ENCODE results near the gene GAB4.
"Not testable (repeated sequence)": the region's sequence is repeated elsewhere in the genome, so short reads cannot be mapped to it uniquely, and the experiment has no call there.

Gene GAB4, protein sequence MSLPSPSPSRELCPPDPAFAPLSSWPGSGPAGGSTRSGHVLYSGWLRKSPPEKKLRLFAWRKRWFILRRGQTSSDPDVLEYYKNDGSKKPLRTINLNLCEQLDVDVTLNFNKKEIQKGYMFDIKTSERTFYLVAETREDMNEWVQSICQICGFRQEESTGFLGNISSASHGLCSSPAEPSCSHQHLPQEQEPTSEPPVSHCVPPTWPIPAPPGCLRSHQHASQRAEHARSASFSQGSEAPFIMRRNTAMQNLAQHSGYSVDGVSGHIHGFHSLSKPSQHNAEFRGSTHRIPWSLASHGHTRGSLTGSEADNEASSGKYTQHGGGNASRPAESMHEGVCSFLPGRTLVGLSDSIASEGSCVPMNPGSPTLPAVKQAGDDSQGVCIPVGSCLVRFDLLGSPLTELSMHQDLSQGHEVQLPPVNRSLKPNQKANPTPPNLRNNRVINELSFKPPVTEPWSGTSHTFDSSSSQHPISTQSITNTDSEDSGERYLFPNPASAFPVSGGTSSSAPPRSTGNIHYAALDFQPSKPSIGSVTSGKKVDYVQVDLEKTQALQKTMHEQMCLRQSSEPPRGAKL

DNA sequence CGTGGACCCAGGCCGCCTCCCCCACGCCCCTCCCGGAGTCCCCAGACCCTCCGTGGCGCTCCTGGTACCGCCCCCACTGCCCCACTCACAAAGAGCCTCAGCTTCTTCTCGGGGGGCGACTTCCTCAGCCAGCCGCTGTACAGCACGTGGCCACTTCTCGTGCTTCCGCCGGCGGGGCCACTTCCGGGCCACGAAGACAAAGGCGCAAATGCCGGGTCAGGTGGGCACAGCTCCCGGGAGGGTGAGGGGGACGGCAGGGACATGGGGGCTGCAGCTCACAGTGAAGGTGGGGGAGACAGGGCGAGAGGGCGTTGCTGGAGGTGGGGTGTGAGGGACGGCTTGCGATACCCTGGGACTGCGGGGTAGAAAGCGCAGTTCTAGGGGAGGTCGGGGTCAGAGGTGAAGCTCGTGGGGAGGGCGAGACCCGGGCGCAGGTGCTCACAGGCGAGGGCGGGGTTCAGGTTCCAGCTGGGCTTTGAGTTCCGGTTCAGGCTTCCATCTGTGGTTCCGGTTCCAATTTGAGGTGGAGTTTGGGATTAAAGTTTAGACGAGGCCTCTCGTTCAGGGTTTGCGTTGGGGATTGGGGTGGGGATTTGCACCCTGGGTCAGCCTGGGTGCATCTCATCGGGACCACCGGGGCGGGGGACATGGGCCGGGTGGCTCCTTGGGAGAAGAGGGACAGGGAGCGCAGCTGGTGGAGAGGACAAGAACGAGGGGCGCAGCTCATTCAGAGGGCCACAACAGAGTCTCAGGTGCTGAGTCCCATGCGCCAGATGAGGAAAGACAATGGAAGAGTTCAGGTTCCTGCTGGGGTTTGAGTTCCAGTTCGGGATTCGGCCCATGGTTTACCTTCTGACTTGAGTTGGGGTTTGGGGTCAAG is at the start of gene GAB4:
GAB4 (minus strand) TSS at position 371 of the 880 bp plus-strand sequence; CDS start at position 263, 108 bp downstream.
- in situ Hi-C loops (cut with HindIII; ENCODE audit: low sequenced_read_pairs): no loop called here

DNA sequence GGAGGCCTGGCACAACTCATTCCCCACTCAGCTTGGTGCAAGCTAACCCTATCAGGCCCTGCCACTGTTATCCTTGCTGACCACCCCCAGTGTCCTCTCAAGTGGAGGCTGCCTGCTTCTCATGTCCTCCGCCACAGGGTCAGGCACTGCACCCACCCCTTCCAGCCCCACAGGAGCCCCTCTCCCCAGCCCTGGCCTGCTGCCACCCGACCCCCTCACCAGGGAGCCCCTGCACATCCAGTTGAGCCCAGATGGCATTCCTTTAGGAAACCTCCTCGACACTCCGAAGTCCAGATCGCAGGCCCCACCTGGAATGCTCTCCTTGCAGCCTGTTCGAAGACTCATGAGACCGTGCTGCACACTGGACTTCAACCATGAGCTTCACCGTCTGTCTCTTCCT is 48.8 kb upstream of the GAB4 start:
- in situ Hi-C loops (cut with HindIII; ENCODE audit: low sequenced_read_pairs): loop anchor here (25.0 kb wide), 1 partner anchor 430 kb away; no protein-coding TSS in a partner anchor

DNA sequence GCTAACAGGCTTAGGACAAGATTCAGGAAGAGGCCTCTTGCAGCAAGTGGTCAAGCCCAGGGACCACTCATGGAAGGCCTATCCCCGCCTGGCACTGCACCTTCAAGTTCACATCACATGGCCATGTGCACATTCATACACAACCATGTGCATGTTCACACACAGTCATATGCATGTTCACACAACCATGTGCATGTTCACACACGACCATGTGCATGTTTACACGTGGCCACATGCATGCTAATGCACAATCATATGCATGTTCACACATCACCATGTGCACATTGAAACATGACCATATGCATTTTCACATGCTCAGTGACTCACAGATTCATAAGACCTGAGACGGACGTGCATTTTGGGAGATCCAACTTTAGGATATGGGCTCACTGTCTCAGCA is 48.0 kb upstream of the GAB4 start:
- in situ Hi-C loops (cut with HindIII; ENCODE audit: low sequenced_read_pairs): loop anchor here (25.0 kb wide), 1 partner anchor 431 kb away; no protein-coding TSS in a partner anchor

DNA sequence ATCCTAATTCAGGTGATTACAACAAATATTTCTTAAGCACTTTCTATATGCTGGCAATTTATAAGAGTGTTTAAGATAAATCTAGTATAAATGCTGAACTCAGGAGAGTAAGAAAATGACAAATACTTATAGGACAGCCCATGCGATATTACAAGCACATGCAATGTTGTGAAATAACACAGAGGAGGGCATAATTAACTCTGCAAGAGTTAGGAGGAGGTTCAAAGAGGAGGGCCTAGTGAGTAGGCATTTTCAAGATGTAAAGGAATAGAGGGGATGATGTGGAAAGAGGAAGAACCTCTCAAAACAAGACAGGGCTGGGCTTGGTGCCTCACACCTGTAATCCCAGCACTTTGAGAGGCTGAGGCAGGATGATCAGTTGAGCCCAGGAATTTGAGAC is 39.6 kb upstream of the GAB4 start:
- in situ Hi-C loops (cut with HindIII; ENCODE audit: low sequenced_read_pairs): no loop called here

DNA sequence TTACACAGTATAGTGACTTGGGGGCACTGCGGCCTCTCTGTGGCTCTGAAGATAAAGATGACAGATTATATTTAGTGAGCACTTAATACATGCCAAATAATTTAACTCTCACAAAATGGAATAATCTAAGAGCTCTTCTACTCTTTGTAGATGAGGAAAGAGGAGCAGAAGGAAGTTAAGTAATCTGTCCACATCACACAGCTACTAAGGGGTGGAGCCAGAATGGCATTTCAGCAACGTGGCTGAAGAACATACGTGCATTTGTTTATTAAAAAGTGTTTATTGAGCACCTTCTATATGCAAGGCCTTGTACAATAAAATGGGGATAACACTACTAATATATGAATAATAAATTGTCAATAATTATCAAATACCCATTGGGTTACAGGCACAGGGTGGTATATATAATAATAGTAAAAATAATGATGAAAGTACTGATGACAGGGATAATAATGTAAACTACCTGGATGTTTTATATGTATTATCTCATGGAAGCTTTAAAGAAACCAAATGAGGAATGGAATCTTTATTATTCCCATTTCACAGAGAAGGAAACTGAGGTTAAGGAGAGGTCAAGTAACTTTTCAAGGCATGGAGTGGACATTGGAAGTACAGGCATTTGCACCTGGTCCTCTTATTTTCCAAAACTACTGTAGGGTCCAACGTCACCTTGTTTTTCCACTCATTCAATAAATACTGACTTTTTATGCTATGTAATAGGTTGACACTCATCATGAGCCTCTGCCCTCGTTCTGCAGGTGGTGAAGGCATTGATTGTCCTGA is 38.7 kb upstream of the GAB4 start:
- in situ Hi-C loops (cut with HindIII; ENCODE audit: low sequenced_read_pairs): no loop called here

DNA sequence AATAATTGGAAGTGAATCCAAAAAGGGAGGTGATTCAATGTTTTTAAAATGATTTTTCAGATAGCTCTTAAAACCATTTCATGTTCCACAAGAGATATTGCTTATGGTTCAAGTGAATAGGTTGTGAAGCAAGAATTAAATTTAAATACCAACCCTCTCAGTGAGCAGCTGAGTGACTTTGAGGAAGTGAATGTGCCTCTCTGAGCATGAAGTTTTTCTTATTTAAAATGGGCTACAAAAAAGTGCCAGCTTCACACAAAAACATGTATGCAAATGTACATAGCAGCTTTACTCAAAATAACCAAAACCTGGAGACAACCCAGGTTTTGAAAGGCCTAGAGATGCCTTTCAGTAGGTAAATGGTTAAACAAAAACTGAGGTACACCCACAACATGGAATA is 35.5 kb upstream of the GAB4 start:
- in situ Hi-C loops (cut with HindIII; ENCODE audit: low sequenced_read_pairs): no loop called here

DNA sequence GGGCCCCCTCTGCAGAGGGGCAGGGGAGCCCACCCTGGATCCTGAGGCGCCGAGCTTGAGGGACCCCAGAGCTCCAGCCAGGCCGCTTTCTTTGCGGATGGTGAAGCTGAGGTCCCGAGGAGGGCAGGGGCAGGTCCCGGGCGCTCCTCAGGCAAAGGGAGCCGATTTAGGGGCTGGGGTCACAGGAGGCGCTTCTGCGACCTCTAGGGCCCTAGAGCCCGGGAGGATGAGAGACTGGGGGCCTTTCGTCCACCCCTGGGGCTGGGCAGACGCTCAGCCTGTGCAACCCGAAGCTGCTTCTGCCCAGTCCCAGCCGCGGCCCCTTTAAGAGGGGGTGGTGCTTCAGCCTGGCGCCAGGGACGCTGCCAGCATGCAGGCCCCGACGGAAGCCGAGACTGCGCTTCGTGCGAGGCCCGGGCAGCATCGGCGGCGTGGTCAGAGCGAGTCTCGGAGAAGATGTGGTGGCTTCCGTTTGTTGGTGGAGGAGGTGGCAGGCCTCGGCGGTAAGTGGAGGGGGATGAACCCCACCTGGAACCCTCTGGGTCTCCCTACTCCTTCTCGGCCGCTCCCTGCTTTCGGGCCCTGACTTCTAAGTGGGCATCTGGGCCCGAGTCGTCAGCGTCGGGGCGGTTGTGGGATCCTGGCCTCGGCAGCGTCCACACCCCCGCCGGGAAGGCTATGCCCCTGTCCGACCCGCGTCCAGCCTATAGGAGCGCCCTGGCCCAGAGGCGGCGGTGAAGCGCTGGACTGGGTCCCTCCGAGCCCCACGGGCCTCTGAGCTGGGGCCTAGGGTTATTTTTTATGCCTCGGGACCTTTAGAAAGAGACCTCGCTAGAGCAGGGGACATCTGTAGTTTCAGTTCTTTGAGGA is 29.1 kb upstream of the GAB4 start:
- in situ Hi-C loops (cut with HindIII; ENCODE audit: low sequenced_read_pairs): not testable (repeated sequence)

DNA sequence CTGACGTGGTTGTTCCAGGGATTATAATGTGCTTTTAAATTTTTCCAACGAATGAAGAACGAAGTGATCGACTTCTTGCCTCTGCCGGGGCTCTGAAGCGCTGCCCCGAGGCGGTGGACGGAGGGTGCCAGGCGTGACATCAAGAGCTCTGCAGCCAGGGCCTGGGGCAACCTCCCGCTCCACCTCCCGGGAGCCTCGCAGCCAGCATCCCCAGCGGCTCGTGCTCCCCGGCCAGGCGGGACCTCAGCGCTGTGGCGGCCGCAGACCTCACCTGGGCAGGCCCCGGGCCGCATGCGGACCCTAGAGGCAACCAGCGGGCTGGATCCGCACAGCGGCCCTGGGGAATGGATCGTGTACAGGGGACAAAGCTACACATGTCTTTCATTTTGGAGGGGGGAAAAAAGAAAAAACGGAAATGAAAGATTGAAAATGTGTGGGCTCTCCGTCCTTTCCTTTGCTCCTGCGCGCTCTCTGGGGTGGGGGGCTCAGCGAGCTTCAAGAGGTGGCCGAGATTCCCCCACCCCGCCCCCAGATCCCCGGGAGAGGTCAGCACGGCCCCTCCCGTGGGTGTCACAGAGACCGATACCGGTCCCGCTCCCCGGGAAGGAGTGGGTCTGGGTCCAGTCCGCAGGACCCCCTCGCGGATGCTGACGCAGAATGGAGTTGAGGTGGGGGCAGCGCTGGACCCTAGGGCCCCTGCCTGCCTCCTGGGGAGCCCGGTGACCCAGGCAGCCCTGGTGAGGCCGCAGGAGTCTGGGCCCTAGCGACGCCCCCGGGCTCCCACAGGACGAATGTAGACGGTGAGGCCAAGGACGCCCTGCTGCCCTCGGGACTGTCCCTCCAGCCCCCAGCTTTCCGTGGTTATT is 28.2 kb upstream of the GAB4 start:
- in situ Hi-C loops (cut with HindIII; ENCODE audit: low sequenced_read_pairs): not testable (repeated sequence)

DNA sequence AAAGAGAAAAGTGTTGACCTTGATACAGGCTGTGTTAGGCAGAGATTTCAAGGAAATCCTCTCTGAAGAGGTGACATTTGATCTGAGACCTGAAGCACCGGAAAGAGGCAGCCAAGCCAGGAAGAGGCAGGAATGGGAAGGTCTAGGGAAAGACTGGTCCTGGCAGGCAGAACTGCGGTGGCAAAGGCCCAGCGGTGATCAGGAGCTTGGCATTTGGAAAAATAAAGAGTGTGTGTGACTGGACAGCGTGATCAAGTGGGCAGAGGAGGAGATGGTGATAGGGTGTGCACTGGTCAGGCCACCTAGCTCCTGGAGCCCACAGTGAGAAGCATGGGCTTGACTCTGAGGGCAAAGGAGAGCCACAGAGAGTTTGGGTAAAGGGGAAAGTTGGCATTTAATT is 27.2 kb upstream of the GAB4 start:
- in situ Hi-C loops (cut with HindIII; ENCODE audit: low sequenced_read_pairs): no loop called here

DNA sequence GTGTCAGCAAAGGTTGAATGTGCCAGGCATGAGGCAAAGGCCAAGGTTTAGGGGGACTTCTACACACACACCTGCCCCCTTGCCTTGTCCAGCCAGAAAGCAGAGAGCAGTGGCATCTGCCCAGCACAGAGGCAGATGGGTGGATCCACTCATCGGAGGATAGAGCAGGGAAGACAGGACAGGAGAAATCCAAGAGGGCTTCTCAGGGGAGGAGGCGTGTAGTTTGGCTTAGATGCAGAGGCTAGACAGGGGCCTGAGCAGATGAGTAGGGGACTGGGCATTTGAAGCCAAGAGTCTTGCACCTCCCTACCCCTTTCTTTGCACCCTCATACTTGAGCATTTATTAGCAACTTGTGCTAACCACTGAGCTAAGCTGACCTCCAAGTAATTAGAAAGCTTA is 26.5 kb upstream of the GAB4 start:
- in situ Hi-C loops (cut with HindIII; ENCODE audit: low sequenced_read_pairs): not testable (repeated sequence)

DNA sequence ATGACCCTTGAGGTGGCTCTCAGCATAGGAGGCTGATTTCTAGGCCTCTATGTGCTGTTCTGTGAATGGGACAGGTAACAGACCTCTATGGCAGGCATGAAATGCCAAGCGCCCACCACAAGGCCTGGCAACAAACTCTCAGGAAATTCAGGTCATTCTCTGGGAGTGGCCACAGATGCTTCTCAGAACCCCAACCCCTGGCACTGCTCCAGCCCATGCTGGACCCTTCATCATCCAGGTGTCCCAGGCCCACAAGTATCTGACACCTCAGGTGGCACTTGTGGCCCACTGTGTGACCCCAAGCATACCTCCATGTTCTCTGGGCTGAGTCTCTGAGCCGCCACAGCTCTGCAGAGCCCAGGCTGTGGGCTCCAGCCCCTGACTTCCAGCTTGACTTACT is 24.3 kb upstream of the GAB4 start:
- in situ Hi-C loops (cut with HindIII; ENCODE audit: low sequenced_read_pairs): not testable (repeated sequence)

DNA sequence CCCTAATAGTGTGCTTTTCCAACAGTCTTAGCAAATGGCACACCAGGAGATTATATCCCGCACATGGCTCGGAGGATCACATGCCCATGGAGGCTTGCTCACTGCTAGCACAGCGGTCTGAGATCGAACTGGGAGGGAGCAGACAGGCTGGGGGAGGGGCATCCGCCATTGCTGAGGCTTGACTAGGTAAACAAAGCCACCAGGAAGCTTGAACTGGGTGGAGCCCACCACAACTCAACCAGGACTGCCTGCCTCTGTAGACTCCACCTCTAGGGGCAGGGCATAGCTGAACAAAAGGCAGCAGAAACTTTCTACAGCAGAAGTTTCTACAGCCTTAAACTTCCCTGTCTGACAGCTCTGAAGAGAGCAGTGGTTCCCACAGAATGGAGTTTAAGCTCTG is 16.4 kb upstream of the GAB4 start:
- in situ Hi-C loops (cut with HindIII; ENCODE audit: low sequenced_read_pairs): not testable (repeated sequence)

DNA sequence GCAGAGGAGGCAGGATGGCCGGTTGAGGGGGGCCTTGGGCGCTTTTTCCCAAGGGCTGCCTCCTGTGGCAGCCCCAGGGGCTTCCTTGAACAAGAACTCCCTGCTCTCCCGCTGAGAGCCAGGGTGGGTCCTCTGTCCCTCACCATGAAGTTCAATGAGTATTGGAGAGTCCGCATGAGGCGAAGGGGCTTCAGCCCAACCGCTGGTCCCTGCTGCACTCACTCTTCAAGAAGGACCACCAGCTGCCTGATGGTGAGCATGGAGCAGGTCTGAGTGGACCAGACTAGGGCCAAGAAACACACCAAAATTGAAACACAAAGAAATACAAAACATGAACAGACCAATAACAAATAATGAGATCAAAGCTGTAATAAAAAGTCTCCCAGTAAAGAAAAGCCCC is 7.5 kb upstream of the GAB4 start:
- in situ Hi-C loops (cut with HindIII; ENCODE audit: low sequenced_read_pairs): not testable (repeated sequence)

DNA sequence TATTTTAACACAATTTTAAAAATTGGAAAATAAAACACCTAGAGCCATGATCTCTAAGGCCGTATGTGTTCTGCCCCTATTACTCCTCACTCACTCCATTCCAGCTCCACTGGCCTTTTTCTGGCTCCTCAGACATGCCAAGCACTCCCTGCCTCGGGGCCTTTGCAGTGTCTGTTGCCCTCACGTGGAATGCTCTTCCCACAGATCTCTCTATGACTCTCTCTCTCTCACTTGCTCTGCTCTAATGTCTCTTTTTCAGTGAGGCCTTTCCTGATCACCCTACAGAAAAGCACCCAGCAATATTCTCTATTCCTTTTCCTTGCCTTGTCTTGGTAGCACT is 6.0 kb upstream of the GAB4 start:
- in situ Hi-C loops (cut with HindIII; ENCODE audit: low sequenced_read_pairs): not testable (repeated sequence)

DNA sequence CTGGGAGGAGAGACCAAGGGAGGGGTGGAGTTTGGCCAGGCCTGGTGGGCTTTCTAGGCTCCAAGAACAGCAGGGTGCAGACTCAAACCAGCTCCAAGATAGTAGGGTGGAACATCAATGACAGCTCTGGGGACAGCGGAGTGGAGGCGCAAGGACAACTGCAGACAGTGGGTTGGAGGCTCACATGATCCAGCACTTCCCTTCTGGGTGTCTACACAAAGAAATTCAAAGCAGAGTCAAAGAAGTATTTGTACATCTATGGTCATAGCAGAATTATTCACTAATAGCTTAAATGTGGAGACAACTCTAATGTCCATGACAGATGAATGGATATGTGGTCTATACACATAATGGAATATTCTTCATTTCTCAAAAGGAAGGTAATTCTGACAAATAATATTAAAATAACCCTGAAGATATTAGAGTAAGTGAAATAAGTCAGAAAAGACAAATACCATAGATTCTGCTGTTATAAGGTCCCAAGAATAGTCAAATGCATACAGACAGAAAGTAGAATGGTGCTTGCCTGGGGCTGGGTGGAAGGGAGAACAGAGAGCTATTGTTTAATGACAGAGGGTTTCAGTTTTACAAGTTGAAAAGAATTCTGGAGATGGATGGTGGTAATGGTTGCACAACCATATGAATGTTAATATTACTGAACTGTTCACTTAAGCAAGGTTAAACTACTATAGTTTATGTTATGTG is 5.5 kb upstream of the GAB4 start:
- in situ Hi-C loops (cut with HindIII; ENCODE audit: low sequenced_read_pairs): no loop called here

DNA sequence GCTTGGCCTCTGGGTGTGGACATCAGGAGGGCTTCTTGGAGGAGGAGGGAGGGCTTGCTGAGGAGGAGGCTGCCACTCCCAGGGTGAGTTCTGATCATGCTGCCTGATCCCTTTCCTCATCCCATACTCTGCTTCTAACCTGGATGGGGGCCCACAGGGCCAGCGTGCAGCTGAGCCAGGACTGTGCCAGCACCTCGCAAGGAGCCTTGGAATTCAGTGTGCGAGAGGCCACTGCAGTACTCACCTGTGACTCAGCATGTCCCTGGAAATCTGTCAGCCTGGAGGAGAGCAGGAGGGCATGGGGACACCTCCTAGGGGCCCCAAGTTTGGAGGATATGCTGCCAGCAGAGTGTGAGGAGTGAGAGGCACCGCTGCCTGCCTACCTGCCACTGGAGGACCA is 4.2 kb upstream of the GAB4 start:
- in situ Hi-C loops (cut with HindIII; ENCODE audit: low sequenced_read_pairs): no loop called here

DNA sequence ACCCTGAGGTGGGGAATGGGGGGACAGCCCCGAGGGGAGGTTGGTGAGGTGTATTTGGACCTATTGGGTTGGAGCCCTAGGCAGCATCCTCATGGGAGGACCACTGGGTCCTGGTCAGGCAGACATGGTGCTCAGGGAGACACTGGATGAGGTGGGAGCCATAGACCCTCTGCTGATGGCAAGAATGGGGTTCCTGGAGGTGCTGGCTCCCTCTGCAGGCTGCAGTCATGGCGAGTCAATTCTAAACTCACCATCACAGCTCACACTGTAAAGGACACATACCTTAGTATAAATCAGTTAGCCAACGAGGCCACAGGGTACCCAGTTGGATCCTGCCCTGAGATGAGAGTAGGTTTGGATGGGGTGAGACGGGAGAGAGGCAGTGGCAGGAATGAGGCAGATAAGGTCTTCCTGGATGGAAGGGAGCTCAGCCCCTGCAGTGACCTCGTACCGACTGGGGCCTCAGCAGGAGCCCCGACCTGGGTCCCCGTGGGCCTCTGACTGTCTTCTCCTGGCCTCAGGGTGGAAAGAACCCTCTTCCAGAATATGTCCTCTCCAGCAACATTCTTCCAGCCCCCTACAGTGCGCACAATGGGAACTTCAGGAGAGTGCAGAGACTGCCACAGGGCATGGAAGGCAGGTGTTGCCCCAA is 1.7 kb upstream of the GAB4 start:
- in situ Hi-C loops (cut with HindIII; ENCODE audit: low sequenced_read_pairs): no loop called here

DNA sequence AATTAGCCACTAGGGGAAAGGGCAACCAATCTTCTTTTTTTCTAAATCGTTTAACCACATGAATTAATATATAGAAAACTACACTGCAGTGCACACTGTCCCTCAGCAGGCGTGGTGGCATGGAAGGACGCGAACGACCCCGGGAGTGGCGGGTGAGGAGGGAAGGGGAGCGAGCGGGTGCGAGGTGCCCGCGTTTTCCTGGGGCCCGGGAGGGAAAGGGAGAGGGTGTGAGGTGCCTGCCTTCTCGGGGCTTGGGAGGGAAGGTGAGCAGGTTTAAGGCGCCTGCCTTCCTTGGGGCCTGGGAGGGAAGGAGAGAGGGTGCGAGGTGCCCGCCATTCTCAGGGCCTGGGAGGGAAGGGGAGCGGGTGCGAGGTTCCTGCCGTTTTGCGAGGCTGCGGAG is 765 bp downstream of the GAB4 start:
- in situ Hi-C loops (cut with HindIII; ENCODE audit: low sequenced_read_pairs): no loop called here
